HG03066 (cell line): ENCODE data around the gene MAST4.
"Not testable (repeated sequence)": the region's sequence is repeated elsewhere in the genome, so short reads cannot be mapped to it uniquely, and the experiment has no call there.

ENCODE experiments used
- ATAC-seq: cut with Tn5 transposase; IDR thresholded peaks from one replicate; pipeline ENCODE4 v1.9.1; 2021; ENCODE audit warnings: low read depth; ENCODE audit not compliant: unreplicated experiment

MAST4 gene

GRCh38 chr5:67165526-67166459 is 569.6 kb downstream of the MAST4 start:
- peak; percentile 86 for ATAC-seq

DNA sequence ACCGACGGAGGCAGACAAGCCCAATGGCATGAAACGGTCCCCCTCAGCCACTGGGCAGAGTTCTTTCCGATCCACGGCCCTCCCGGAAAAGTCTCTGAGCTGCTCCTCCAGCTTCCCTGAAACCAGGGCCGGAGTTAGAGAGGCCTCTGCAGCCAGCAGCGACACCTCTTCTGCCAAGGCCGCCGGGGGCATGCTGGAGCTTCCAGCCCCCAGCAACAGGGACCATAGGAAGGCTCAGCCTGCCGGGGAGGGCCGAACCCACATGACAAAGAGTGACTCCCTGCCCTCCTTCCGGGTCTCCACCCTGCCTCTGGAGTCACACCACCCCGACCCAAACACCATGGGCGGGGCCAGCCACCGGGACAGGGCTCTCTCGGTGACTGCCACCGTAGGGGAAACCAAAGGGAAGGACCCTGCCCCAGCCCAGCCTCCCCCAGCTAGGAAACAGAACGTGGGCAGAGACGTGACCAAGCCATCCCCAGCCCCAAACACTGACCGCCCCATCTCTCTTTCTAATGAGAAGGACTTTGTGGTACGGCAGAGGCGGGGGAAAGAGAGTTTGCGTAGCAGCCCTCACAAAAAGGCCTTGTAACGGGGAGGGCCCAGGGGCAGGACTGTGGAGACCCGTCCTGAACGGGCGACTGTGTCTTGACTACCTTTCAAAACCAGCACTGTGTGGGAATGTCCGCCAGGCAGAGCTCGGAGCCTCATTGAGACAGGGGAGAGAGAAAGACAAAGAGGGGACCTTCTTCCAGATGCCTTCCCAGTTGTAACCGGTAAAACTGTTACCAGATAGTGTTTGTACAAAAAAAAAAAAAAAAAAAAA is 570.5 kb downstream of the MAST4 start:
- ATAC-seq: peak; percentile 47

- no peak for ATAC-seq
These were observed 571.9 kb downstream of the MAST4 start for GRCh38 chr5:67168069-67168468.

GRCh38 chr5:67170767-67171166 is 574.6 kb downstream of the MAST4 start:
- ATAC-seq: no peak

DNA sequence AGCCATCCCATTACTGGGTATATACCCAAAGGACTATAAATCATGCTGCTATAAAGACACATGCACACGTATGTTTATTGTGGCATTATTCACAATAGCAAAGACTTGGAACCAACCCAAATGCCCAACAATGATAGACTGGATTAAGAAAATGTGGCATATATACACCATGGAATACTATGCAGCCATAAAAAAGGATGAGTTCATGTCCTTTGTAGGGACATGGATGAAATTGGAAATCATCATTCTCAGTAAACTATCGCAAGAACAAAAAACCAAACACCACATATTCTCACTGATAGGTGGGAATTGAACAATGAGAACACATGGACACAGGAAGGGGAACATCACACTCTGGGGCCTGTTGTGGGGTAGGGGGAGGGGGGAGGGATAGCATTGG is 577.2 kb downstream of the MAST4 start:
- ATAC-seq: not testable (repeated sequence)

- no peak for ATAC-seq
These were observed 577.8 kb downstream of the MAST4 start for GRCh38 chr5:67173959-67174358.

DNA sequence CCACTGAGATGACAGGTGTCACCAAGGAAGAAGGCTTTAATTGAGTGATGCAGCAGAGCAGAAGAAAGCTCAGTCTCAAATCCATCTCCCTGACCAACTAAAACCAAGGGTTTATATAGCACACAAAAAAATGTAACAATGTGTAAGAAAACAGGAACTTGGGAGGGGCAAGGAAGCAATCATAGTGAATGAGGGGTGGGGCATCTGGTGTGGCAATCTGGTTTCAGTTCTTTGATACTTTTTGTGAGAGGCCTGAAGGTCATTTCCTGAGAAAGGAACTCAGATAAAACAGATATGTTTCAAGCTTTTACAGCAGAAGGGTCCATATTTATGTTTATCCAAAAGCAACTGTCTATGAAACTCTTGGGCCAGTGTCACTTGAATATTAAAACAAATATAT is 580.7 kb downstream of the MAST4 start:
- no peak for ATAC-seq

GRCh38 chr5:67178085-67178484 is 581.9 kb downstream of the MAST4 start:
- no peak for ATAC-seq

- ATAC-seq: no peak
These were observed 582.8 kb downstream of the MAST4 start for GRCh38 chr5:67178966-67179365.

DNA sequence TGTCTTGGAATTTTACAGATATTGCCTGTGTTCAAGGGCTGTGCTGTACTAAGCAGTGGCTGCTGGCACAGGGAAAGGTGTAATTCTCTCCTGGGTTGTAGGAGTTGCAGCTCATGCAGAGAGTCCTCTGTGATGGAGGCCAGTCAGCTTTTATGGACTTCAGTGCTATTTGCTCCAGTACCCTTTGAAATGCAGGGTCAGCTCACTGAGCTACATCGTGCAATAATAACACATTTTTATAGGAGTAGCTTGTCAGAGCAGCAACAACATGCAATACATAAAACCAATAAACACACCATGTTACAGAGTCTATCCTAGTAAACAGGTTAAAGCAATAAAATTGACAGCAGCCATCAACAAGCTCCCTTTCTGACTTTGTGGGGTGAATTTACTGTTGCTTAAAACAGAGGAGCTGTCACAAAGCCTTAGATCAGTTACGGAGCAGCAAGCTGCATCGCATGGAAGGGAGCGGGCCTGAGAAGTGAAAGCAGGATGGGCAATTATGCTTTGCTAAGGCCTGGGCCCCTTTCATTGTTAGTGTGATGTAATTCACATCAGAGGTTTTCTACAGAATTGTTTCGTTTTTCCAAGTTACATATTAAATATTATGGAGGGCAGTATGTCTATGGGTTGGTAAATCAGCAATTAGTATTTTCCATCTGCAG is 583.6 kb downstream of the MAST4 start:
- no peak for ATAC-seq

- no peak for ATAC-seq
These were observed 585.5 kb downstream of the MAST4 start for GRCh38 chr5:67181648-67182221.

DNA sequence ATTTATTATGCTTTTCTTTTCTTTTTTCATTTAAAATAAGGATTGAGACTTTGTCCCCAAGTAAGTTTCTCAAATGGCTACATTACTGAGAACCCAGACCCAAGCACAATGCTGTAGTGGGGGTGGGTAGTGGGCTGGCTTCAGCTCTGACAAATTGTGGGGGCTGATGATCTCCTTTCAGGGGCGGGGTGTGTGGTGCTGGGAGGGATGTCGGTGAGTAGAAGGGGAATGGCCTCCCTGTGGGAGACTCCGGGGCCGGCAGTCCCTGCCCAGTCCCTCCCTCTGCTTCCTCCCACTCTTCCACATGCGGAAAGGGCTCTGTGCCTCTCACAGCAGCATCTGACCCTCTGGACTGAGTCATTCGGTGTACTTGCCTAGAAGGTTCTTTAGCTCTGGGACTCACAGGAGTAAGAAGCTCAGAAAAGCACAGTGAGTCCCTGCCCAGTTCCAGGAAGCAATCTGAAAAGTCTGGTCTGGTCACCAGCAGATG is 586.2 kb downstream of the MAST4 start:
- ATAC-seq: no peak

DNA sequence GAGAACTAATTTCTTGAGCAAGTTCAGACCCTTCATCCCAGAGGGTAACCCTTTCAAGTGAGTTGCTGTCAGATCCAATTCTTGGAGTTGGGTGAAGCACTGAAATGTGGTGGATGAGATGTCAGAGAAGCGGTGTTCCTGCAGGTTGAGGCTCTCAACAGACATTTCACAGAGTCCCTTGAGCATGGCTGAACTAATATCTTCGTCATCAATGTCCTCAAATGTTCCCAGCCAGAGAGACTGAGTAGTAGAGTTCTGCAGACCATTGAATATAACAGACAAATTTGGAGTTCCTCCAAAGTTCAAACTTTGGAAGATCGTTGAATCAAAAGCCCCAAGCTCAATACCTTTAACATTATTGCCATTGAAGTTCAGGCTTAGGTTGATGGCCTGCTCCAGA is 587.7 kb downstream of the MAST4 start:
- no peak for ATAC-seq

GRCh38 chr5:67187006-67187715 is 591.0 kb downstream of the MAST4 start:
- ATAC-seq: peak; percentile 50

- no peak for ATAC-seq
These were observed 592.3 kb downstream of the MAST4 start for GRCh38 chr5:67188274-67189078.

DNA sequence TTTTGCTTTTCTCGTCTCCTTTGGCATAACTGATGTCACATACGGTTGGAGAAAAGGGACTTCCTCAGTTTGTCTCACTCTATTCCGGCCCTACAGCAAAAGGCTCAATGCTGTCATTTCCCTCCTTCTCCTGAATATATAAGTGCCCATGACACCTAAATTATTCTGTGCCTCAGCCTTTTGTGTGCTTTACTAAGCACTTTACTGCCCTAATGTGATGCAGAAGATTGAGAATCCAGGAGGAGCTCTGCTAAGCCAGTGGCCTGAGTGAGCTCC is 592.8 kb downstream of the MAST4 start:
- no peak for ATAC-seq

- ATAC-seq: no peak
These were observed 593.7 kb downstream of the MAST4 start for GRCh38 chr5:67189931-67190330.

- no peak for ATAC-seq
These were observed 594.2 kb downstream of the MAST4 start for GRCh38 chr5:67190410-67190809.

DNA sequence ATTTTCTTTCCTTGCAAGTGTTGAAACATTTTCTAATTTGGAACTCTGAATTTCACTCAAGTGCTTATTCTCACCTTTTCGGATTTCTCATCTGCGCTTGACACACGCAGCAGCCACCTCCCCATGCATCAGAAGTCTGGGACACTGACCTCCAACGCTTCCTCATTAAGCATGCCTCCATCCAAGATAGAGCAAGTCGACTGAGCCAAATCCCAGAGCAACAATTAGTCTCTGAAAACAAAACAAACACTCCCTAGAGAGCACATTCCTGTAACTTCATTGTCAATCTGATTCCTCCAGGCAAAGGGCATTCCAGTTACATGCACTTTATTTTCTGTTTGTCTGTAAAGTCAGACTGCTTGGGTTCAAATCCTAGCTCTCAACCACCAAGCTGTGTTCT is 594.7 kb downstream of the MAST4 start:
- no peak for ATAC-seq
